ENCODE measurements around the gene TMEM234. TPM values are rescaled to one million over a fixed set of nuclear protein-coding genes. Genes with fewer than 3 reads are reported as not detected.

The TMEM234 gene
- total and polyA plus RNA-seq, 2 of the 13 experiments (the other 11 are each of a cell fraction or from before 2014, with no cell fraction given) = 6.1 to 9.0 TPM

GRCh38 chr1:32241001-32241763 lies 19.0 kb upstream of the TMEM234 start:
- ATAC-seq = peak; percentile 87
- in situ Hi-C loops (cut with HindIII; ENCODE audit: extremely low pct_ligation_motif_present, low pct_unique_long_range_greater_than_20kb) (no loop called here), intact Hi-C loops (cut with micrococcal nuclease; ENCODE audit: unreplicated experiment) (no loop called here)
- Histone ChIP-seq H3K9ac (ENCODE audit: insufficient read depth, low read depth, low read length) (peak overlapping the region; percentile 56), H3K36me3 (replicated peaks in 1 of 2; ENCODE audit: control insufficient read depth in 1 of 2, insufficient read depth in 2 of 2, low read length in 2 of 2) (no peaks in the 10 kb centered on the region), H3K4me3 (replicated peaks in 1 of 3; ENCODE audit: insufficient read depth in 1 of 3, low read depth in 2 of 3, low read length in 3 of 3) (peak overlapping the region; percentile 42 to 57 (median 56)), H3K27me3 (ENCODE audit: control insufficient read depth in 1 of 2, insufficient read depth in 2 of 2, low read length in 2 of 2) (no peaks in the 10 kb centered on the region), H3K4me2 (ENCODE audit: low read depth, low read length) (peak overlapping the region; percentile 74), H3K9me3 (ENCODE audit: low read length) (no peaks in the 10 kb centered on the region), H3K4me1 (ENCODE audit: insufficient read depth, low read length) (peaks cover 44% of the 10 kb centered on the region), H3K79me2 (ENCODE audit: insufficient read depth, low read length) (no peaks in the 10 kb centered on the region), H2AFZ (ENCODE audit: low read length) (no peak overlapping the region), H3K27ac (ENCODE audit: extremely low read length, insufficient read depth, low read length) (no peak overlapping the region), H4K20me1 (ENCODE audit: insufficient read depth, low read length) (no peaks in the 10 kb centered on the region)
- no peak for FAIRE-seq
- BruUV-seq (replicated peaks) = TSS peak; percentile 61
- DNase-seq (ENCODE audit: low spot score) = no peak
- POLR2A ChIA-PET = interaction anchor here (0.9 to 3.2 kb wide), 14 partner anchors 9 to 153 kb away, joined by 3 to 28 read pairs (median 6); partner anchors contain the start of genes BSDC1, CCDC28B, LCK and MARCKSL1
- WGBS (ENCODE audit: low lambda C conversion rate) = 16% methylated on average over 5 of the region's 55 CpGs
- CTCF ChIA-PET (ENCODE audit: low intra/inter-chr PET ratio, low total read pairs) = no interaction called here
- TF ChIP-seq CBX5 (CRISPR knock-in tag; IDR thresholded peaks at IDR 0.05; ENCODE audit: borderline replicate concordance) (no peak), ZNF749 (CRISPR knock-in tag; IDR thresholded peaks at IDR 0.05; ENCODE audit: borderline replicate concordance) (no peak), KDM3A (CRISPR knock-in tag; IDR thresholded peaks at IDR 0.05; ENCODE audit: low read depth) (no peak), HMGA1 (CRISPR knock-in tag; conservative IDR thresholded peaks at IDR 0.05) (no peak), PHB2 (IDR thresholded peaks at IDR 0.05; ENCODE audit: partially characterized antibody) (no peak), ZNF20 (CRISPR knock-in tag; IDR thresholded peaks at IDR 0.05) (no peak), ZNF335 (CRISPR knock-in tag; IDR thresholded peaks at IDR 0.05) (no peak), TEAD3 (CRISPR knock-in tag; optimal IDR thresholded peaks at IDR 0.05; ENCODE audit: borderline replicate concordance) (peak; percentile 6), KAT8 (CRISPR knock-in tag; IDR thresholded peaks at IDR 0.05) (peak; percentile 31; the same call in 1 of the 2 replicates), SP2 (CRISPR knock-in tag; IDR thresholded peaks at IDR 0.05) (peak; percentile 30; the same call in 1 of the 2 replicates)
- TF ChIP-seq, protein P1, sequence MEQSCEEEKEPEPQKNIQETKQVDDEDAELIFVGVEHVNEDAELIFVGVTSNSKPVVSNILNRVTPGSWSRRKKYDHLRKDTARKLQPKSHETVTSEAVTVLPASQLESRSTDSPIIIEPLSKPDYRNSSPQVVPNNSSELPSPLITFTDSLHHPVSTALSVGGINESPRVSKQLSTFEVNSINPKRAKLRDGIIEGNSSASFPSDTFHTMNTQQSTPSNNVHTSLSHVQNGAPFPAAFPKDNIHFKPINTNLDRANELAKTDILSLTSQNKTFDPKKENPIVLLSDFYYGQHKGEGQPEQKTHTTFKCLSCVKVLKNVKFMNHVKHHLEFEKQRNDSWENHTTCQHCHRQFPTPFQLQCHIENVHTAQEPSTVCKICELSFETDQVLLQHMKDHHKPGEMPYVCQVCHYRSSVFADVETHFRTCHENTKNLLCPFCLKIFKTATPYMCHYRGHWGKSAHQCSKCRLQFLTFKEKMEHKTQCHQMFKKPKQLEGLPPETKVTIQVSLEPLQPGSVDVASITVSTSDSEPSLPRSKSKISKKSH (CRISPR knock-in tag; IDR thresholded peaks at IDR 0.05; ENCODE audit: borderline replicate concordance) = peak; percentile 63; the same call in 1 of the 2 replicates
- TF ChIP-seq, protein P2, sequence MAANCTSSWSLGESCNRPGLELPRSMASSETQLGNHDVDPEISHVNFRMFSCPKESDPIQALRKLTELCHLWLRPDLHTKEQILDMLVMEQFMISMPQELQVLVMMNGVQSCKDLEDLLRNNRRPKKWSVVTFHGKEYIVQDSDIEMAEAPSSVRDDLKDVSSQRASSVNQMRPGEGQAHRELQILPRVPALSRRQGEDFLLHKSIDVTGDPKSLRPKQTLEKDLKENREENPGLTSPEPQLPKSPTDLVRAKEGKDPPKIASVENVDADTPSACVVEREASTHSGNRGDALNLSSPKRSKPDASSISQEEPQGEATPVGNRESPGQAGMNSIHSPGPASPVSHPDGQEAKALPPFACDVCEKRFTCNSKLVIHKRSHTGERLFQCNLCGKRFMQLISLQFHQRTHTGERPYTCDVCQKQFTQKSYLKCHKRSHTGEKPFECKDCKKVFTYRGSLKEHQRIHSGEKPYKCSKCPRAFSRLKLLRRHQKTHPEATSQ (CRISPR knock-in tag; IDR thresholded peaks at IDR 0.05; ENCODE audit: borderline replicate concordance) = no peak
- TF ChIP-seq, protein P3, sequence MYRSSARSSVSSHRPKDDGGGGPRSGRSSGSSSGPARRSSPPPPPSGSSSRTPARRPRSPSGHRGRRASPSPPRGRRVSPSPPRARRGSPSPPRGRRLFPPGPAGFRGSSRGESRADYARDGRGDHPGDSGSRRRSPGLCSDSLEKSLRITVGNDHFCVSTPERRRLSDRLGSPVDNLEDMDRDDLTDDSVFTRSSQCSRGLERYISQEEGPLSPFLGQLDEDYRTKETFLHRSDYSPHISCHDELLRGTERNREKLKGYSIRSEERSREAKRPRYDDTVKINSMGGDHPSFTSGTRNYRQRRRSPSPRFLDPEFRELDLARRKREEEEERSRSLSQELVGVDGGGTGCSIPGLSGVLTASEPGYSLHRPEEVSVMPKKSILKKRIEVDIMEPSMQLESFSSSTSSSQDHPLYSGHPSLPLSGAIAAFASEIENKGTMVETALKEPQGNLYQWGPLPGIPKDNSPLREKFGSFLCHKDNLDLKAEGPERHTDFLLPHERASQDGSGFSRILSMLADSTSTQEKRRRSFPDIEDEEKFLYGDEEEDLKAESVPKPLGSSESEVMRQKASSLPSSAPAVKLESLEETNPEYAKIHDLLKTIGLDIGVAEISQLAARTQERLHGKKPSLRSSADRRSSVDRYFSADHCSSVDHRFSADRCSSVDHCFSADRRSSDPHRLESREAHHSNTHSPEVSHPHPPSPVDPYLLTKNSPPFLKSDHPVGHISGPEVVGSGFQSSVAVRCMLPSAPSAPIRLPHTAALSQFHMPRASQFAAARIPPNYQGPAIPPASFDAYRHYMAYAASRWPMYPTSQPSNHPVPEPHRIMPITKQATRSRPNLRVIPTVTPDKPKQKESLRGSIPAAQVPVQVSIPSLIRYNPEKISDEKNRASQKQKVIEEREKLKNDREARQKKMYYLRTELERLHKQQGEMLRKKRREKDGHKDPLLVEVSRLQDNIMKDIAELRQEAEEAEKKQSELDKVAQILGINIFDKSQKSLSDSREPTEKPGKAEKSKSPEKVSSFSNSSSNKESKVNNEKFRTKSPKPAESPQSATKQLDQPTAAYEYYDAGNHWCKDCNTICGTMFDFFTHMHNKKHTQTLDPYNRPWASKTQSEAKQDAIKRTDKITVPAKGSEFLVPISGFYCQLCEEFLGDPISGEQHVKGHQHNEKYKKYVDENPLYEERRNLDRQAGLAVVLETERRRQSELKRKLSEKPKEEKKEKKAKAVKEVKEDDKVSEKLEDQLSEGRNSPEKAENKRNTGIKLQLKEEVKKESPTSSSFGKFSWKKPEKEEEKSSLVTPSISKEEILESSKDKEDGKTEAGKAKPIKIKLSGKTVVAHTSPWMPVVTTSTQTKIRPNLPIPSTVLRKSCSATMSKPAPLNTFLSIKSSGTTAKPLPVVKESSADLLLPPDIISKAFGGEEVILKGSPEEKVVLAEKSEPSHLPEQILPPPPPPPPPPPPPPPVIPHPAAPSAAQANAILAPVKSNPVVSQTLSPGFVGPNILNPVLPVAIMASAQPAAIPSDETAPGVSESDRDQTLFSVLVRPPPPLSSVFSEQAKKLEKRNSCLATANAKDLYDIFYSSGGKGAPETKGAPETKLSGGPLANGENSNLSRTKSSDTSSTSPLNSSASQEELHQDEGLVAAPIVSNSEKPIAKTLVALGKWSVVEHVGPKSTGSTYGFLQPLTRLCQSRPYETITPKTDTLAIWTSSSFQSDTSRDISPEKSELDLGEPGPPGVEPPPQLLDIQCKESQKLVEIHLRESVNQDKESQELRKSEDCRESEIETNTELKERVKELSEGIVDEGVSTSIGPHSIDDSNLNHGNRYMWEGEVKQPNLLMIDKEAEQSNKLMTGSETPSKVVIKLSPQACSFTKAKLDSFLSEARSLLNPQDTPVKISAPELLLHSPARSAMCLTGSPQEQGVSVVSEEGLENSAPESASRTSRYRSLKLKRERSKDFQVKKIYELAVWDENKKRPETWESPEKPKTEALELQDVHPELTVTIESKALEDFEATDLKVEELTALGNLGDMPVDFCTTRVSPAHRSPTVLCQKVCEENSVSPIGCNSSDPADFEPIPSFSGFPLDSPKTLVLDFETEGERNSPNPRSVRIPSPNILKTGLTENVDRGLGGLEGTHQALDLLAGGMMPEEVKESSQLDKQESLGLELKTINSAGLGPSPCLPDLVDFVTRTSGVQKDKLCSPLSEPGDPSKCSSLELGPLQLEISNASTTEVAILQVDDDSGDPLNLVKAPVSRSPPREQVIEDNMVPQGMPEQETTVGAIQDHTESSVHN (CRISPR knock-in tag; IDR thresholded peaks at IDR 0.05) = peak; percentile 57; the same call in 1 of the 2 replicates
